HG03565 (cell line): ENCODE results near the gene CTAGE15.

ENCODE experiments used
- ATAC-seq: cut with Tn5 transposase; IDR thresholded peaks from one replicate; pipeline ENCODE4 v1.9.1; 2021; ENCODE audit warnings: mild to moderate bottlenecking, moderate library complexity; ENCODE audit not compliant: unreplicated experiment

Gene CTAGE15

DNA sequence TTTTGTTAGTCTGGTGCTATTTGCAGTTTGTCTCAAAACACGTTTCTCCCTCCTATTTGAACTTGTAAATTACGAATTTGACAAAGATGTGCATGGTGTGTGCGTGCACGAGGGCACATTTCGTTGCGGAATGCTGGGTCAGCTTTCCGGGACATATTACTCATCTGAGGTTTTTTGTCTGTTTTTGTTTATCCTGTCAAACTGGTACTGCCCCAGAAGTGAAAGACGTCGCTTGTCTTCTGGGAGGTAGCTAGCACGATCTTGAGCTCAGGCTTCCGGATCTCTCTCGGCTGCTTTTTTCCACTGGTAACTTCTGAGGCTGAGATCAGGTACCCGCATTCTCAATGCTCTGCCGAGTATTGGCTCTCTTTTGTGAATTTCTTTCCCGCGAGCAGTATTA is 49.6 kb downstream of the CTAGE15 start:
- peak; percentile 33 for ATAC-seq

DNA sequence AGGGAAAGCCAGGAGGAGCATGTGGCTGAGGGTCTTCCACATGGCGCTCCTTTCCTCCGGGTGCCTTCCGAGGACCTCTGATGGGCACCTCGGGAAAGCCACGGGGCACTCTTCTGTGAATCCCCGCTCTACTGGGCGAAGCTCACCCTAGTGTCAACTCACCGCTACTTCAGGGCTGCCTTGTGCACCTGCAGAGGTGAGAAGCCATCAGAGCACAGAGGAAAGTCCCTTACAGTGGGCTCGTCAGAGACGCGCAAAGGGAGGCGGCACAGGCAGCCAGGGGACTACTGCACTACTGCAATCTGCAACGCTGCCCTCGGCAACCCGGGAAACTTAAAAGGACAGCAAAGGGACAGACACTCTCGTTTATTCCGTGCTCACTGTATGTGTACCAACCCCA is 50.5 kb downstream of the CTAGE15 start:
- peak; percentile 23 for ATAC-seq
